ENCODE measurements around the gene AMIGO3. TPM values are rescaled to one million over a fixed set of nuclear protein-coding genes. Genes with fewer than 3 reads are reported as not detected.

The AMIGO3 gene
- total RNA-seq (2022; extraction: Qiagen RNA extraction; ENCODE audit: low read depth), result 0.35 to 0.85 TPM (median 0.59 TPM) in 5 replicates

DNA sequence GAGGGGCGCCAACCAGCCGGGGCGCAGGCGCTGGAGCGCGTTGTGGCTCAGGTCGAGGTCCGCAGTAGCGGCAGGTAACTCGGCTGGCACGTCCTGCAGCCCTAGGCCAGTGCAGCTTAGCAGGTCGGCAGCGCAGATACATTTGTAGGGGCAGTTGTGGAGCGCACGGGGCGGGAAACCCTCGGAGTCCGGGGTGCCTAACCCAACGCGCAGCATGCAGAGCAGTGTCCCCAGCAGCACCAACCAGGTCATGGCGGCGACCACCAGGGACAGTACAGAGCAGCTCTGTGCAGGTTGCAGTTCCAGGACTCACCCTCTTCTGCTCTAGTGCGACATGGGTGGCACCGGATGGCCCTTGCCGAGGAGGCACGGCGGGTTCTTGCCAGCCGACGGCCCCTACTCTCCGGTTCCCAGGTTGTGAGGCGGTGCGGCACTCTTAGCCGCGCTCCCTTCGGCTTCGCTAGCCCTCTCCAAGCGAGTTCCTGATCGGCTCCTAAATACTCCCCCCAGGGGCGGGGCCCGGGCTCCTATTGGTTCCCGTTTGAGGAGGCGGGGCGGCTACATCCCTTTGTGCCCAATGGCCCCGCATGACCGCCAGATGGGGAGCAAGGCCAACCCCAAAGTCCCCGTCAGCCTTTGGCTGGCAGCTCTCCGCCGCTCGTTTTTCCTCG is at the start of gene AMIGO3:
TSS of gene AMIGO3 (minus strand) at position 471 of the 671 bp plus-strand sequence. CDS start at position 252, 219 bp downstream.

DNA sequence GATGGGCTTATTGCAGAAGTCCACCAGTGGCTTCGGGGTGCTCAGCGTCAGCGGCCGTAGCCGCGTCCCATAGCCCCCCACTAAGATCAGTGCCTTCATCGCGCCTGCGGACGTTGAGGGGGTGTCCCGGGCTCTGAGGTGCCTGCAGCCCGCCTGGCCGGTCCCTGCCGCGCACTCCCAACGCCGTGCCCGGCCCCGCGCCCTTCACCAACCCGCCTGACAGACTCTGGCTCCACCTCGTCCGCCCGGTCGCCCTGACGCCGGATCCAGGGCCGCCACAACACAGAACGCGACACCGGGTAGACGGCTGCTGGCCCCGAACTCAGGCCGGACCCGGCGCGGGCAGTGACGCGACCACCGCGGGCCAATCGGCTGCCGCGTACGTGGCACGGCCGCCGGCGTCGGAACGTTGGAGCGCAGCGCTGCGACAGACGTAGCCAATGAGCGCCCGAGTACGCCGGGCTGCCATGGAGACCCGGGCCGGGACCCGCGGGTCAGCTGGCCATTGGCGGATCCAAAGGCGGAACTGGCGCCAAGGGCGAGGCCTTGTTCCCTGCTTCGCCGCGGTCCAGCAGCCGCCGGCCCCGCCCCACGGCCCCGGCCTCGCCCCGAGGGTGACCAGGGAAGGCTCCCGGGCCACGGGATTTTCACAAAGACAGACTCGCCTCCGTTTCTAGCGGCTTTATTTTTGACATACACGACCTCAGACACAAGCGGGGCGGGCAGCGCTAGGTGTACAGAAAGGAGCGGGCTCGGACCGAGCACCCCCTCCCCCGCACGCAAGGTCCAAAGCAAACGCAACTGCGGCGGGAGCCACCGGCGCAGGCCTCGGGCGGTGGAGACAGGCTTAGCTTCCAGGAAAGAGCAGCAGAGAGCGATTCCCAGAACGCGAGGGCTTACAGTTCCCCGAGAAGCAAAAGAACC is 4.4 kb upstream of the AMIGO3 start, which contains the start of gene GMPPB:
TSS of gene GMPPB (minus strand) at position 324 of the 924 bp plus-strand sequence. CDS start at position 99, 225 bp downstream.

DNA sequence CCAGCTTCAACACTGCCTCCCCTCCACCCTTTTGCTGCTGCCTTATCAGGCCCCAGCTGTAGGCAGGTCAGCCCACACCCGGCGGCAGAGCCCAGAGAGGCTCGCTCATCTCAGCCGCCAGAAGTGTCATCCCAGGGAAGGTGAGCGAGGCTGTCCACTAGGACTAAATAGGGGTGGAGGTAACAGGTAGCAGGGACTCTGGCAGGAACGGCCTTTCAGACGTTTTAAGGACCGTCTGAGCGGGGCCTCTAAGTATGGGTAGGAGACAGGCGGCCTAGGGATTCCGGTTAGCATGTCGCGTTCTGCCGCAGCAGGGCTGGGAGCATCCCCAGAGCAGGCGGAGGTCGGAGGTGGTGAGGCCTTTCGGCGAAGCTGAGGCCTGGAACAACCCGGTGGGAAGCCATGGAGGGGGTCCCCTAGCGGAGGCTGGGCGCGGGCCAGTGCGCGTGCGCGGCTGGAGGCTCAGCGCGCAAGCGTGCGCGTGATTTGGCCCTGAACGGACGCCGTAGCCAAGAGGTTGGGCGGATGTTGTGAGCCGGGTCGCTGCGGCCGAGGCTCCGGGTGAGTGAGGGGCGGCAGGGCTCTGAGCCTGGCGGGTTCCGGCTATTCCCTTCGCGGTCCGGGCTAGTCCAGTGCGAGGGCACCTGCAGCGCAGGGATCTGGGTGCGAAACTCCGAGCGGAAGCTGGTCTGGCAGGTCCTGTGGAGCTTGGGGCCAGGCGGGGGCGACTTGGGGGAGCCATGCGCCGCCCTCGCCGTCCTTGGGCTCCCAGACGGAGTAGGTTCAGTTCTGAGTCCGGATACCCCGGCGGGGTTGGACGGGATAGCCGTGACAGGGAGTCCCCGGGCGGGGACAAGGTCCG is 30.2 kb downstream of the AMIGO3 start, which contains the start of the genes MST1 and RNF123:
TSS of gene MST1 (minus strand) at position 429 of the 862 bp plus-strand sequence. CDS start 783 bp downstream, outside the sequence.
TSS of gene RNF123 (plus strand) at position 512 of the 862 bp plus-strand sequence. CDS start 1,609 bp downstream, outside the sequence.

GRCh38 chr3:49673715-49674496 is 45.6 kb downstream of the AMIGO3 start, which contains the start of gene APEH:
Gene APEH, plus strand, starts transcription at chr3:49674351. Its CDS starts 51 bp downstream, at chr3:49674402.

Other genes starting within 250 kb of the AMIGO3 start
- gene DAG1, start 249.4 kb downstream of the AMIGO3 start, total RNA-seq (2022; extraction: Qiagen RNA extraction; ENCODE audit: low read depth), result 41.0 to 58.3 TPM (median 53.5 TPM) in 5 replicates
- 0.08 to 0.20 TPM (median 0.15 TPM) in 5 replicates for gene BSN, start 165.2 kb downstream of the AMIGO3 start, total RNA-seq (2022; extraction: Qiagen RNA extraction; ENCODE audit: low read depth)
- gene APEH, start 45.3 kb downstream of the AMIGO3 start, total RNA-seq (2022; extraction: Qiagen RNA extraction; ENCODE audit: low read depth), result 60.2 to 71.1 TPM (median 63.4 TPM) in 5 replicates
- gene MST1, start 30.2 kb downstream of the AMIGO3 start, total RNA-seq (2022; extraction: Qiagen RNA extraction; ENCODE audit: low read depth), result 0.99 to 2.2 TPM (median 1.4 TPM) in 5 replicates
- 9.6 to 18.6 TPM (median 15.9 TPM) in 5 replicates for gene RNF123, start 30.1 kb downstream of the AMIGO3 start, total RNA-seq (2022; extraction: Qiagen RNA extraction; ENCODE audit: low read depth)
- 14.9 to 20.9 TPM (median 18.3 TPM) in 5 replicates for gene GMPPB, start 4.3 kb upstream of the AMIGO3 start, total RNA-seq (2022; extraction: Qiagen RNA extraction; ENCODE audit: low read depth)
- 18.4 to 23.4 TPM (median 22.3 TPM) in 5 replicates for gene IP6K1, start 66.9 kb upstream of the AMIGO3 start, total RNA-seq (2022; extraction: Qiagen RNA extraction; ENCODE audit: low read depth)
- gene CDHR4, start 80.2 kb upstream of the AMIGO3 start, total RNA-seq (2022; extraction: Qiagen RNA extraction; ENCODE audit: low read depth), result 0.11 to 0.29 TPM (median 0.24 TPM) in 4 of 5 replicates, not detected in the other
- 1.3 to 2.3 TPM (median 2.0 TPM) in 5 replicates for gene INKA1, start 83.6 kb upstream of the AMIGO3 start, total RNA-seq (2022; extraction: Qiagen RNA extraction; ENCODE audit: low read depth)
- 0.21 to 0.68 TPM (median 0.34 TPM) in 5 replicates for gene UBA7, start 94.3 kb upstream of the AMIGO3 start, total RNA-seq (2022; extraction: Qiagen RNA extraction; ENCODE audit: low read depth)
- gene TRAIP, start 136.9 kb upstream of the AMIGO3 start, total RNA-seq (2022; extraction: Qiagen RNA extraction; ENCODE audit: low read depth), result 9.1 to 17.4 TPM (median 14.7 TPM) in 5 replicates
- 0.30 to 0.53 TPM (median 0.46 TPM) in 5 replicates for gene CAMKV, start 150.2 kb upstream of the AMIGO3 start, total RNA-seq (2022; extraction: Qiagen RNA extraction; ENCODE audit: low read depth)
- gene MST1R, start 184.2 kb upstream of the AMIGO3 start, total RNA-seq (2022; extraction: Qiagen RNA extraction; ENCODE audit: low read depth), result 5.3 to 8.5 TPM (median 7.4 TPM) in 5 replicates
- 4.4 to 8.6 TPM (median 7.9 TPM) in 5 replicates for gene MON1A, start 210.1 kb upstream of the AMIGO3 start, total RNA-seq (2022; extraction: Qiagen RNA extraction; ENCODE audit: low read depth)
- 24.1 to 30.3 TPM (median 28.7 TPM) in 5 replicates for gene RBM6, start 220.5 kb upstream of the AMIGO3 start, total RNA-seq (2022; extraction: Qiagen RNA extraction; ENCODE audit: low read depth)

Measured in A549 treated with RU486 at 1 μM for 4 hours (cell line).